Choroid plexus epithelial cell (primary cell): ENCODE measurements around the gene NKX1-1.
A peak's percentile ranks its signal among the peaks of the same experiment; 100 is the strongest.

ENCODE experiments used
- DNase-seq: peaks from one replicate; pipeline ENCODE4 v3.0.0-alpha.2; 2010; ENCODE audit warnings: low read depth
- H3K4me3 ChIP-seq: 2 replicates; pipeline ENCODE4 v1.5.1; 2011; ENCODE audit warnings: low read depth, mild to moderate bottlenecking, control low read depth, low read length, moderate library complexity
- TF ChIP-seq, protein P1 (sequence below): conservative IDR thresholded peaks from 2 replicates; pipeline ENCODE4 v1.5.1; 2011; ENCODE audit warnings: low read depth, mild to moderate bottlenecking, control low read depth, inconsistent platforms, low read length, moderate library complexity

The NKX1-1 gene

DNA sequence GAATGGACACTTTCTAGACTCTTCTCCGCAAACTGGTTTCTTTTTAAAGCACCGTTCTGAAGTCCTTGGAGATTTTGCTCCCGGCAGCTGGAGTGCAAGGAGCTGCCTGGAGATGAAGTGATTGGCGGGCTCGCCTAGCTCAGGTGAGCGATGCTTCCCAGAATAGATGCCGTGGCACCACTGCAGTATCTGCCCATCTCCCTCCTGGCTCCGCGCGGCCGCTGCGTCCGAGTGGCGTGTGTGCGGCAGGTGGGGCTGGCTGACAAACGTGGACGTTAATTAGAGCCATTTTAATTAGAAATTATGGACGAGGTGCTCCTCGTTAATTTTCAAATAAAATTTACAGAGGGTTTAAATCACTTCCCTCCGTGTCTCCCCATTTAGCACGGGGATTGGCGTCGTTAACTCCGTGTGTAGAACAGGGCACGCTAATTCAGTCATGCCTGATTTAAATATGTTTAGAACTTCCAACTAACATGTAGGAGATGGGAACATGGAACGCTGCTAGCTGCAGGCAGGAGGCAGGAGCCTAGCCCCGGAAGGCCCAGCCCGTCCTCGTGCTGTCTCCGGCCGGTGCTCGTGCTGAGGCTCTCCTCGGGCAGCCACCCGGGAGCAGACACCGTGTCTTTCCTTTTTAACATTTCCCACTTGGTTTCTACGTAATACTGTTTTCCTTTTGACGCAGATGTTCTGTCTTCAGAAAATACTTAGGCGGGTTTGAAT is 47.7 kb downstream of the NKX1-1 start:
- TF ChIP-seq, protein P1, sequence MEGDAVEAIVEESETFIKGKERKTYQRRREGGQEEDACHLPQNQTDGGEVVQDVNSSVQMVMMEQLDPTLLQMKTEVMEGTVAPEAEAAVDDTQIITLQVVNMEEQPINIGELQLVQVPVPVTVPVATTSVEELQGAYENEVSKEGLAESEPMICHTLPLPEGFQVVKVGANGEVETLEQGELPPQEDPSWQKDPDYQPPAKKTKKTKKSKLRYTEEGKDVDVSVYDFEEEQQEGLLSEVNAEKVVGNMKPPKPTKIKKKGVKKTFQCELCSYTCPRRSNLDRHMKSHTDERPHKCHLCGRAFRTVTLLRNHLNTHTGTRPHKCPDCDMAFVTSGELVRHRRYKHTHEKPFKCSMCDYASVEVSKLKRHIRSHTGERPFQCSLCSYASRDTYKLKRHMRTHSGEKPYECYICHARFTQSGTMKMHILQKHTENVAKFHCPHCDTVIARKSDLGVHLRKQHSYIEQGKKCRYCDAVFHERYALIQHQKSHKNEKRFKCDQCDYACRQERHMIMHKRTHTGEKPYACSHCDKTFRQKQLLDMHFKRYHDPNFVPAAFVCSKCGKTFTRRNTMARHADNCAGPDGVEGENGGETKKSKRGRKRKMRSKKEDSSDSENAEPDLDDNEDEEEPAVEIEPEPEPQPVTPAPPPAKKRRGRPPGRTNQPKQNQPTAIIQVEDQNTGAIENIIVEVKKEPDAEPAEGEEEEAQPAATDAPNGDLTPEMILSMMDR = no peak
- DNase-seq = no peak
- no peak overlapping the region for H3K4me3 ChIP-seq

DNA sequence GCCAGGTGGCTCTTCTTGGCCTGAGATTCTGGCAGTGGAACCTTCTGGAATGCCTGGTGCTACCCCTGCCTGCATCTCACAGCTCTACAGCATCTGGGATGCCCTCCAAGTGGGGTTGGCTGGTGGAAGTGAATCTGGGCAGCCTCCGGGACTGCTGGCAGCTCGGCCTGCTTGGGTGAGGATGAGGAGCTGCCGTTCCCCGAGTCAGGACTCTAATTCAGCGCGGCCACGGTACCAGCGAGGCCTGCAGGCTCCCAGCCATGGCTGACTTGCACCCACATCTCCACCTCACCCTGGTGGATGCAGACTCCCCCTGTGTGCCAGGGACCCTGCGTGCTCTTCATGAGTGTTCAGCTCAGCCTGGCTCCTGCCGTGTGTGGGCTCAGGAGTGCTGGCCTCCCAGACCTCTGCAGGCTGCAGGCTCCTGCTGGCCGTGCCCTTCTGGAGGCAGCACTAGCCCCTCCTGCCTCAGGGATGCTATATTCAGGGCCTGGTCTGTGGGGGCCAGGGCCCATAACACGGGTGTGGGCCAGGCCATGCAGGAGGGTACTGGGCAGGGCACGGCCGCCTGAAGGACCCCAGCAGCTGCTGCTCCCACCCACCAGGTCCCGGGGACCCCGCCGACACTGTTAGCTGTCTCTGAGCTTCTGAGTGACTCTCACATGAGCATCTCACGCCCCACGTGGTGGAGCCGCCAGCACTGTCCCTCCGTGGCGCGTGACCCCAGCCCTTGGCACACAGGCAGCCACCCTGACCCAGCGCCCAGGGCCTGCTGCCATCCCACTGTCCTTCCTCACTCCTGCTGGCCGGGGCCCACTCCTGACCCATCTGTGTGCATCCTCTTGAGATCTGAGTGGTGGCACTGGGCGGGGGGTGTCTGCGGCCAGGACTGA is 48.6 kb downstream of the NKX1-1 start:
- DNase-seq = no peak
- no peak overlapping the region for H3K4me3 ChIP-seq
- TF ChIP-seq, protein P1 = no peak

DNA sequence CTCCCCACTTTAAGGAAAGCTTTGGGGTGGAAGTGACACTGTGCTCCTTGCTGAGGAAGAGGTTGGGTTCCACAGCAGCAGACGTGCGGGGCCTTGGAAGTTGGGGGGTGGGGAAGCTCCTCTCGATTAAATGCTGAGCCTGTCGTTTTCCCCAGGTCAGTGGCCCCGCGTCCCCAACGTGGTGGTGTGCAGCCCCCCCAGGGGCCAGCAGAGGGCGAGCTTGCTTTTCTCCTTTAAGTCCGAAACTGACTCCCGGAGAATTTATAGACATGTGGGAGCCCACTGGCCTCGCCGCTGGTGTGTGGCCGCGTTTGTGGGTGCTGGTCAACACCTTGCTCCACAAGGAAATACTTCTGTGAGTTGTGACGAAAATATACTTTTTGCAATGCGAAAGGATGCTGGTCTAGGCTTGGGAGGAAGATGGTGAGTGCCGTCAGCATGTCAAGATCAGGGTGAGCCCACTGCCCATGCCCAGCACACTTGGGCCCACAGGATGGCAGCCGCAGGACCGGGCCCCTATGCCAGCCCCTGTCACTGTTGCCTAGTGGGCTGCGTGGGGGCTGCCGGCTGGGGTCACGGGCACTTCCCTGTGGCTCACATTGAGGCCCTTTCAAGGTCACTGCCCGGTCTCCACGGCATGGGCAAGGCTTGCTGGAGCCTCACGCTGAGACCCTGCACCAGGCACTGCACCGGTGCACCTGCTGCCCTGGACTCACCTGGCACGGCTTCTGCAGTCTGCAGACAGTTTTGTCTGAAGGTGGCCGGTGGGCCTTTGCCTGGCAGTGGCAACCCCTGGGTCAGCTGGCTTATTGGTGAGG is 49.9 kb downstream of the NKX1-1 start:
- peak; percentile 67 for DNase-seq
- H3K4me3 ChIP-seq = no peak overlapping the region

DNA sequence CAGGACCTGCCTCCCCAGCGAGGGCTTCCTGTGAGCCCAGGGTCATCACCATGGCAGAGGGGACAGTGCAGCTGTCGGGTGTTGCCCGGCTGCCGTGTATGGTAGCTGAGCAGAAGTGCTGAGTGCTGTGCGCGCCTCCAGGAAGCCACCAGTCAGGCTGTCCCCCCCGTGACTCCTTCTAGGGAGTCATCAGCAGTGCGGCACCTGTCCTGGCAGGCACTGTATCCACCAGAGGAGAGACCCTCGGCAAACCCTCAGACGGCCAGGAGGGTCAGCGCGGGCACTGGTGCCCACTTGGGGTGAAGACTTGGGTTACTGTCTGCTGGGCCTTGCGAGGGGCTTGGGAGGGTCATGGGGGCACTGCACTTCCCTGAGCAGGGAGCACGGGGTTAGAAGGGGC is 50.9 kb downstream of the NKX1-1 start:
- no peak for DNase-seq
- TF ChIP-seq, protein P1 = no peak
- no peak overlapping the region for H3K4me3 ChIP-seq

More for the DNA sequence above, 49.9 kb downstream of the NKX1-1 start:
- TF ChIP-seq, protein P1 = peak; percentile 90

DNA sequence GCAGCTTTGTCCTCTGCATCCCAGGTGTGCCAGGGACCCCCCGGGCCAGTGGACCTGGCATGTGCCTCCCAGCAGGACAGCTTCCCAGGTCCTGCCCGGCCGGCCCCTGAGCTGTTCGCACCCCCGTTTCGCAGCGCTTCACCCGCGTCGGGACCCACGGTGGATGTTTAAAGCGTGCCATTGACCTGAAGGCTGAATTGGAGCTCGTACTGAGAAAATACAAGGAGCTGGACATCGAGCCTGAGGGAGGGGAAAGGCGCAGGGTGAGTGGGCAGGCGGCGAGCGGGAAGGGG is 51.3 kb downstream of the NKX1-1 start:
- DNase-seq = no peak
- TF ChIP-seq, protein P1 = no peak

DNA sequence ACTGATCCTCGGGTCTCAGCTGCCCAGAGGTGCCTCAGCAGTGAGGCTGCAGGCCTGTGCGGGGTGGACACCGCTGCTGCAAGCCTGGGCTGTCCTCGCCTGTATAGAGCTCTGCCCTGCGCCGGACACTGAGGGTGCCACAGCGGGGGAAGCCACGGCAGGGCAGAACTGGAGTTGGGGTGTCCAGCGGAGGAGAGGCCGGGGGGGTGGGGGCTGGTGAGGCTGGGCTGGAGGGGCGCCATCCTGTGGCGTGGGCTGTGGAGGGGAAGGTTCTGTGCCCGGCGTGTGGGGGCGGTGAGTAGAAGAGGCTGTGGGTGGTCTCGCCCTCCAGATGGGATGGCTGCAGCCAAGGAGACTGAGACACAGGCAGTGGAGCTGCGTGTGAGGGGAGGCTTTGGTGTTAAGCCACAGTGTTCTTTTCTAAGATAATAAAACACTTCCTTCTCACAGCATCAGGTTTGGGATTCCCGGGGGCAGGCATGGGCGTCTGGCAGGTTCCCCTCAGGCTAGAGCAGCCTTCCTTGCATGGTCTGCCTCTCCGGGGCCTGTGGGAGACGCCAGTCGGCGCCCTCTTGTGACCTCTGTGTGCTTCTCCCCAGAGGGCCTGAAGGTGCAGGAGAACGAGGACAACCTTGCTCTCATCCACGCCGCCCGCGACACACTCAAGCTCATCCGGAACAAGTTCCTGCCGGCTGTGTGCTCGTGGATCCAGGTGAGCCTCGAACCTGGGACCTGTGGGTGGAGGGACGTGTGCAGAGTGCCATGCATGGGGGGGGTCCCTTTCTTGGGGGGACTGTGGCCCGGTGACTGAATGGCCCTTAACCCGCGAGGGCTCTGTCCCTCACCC is 51.9 kb downstream of the NKX1-1 start:
- DNase-seq = no peak
- TF ChIP-seq, protein P1 = no peak
- H3K4me3 ChIP-seq = no peak overlapping the region

More for the DNA sequence above, 51.3 kb downstream of the NKX1-1 start:
- no peak overlapping the region for H3K4me3 ChIP-seq
